Type B pancreatic cell (in vitro differentiated cells): ENCODE results near the gene FLRT2. TPM values are rescaled to one million over a fixed set of nuclear protein-coding genes. Genes with fewer than 3 reads are reported as not detected.

Experiments
- DNase-seq: peaks from one replicate; pipeline ENCODE4 v3.0.0; 2021; ENCODE audit warnings: mixed read lengths; ENCODE audit not compliant: unreplicated experiment; ENCODE audit errors: extremely low spot score
- H3K27ac Mint-ChIP-seq: 2 replicates; pipeline ENCODE4 v1.8.0; 2021; ENCODE audit warnings: mild to moderate bottlenecking, mixed read lengths
- H3K27me3 Mint-ChIP-seq: 2 replicates; pipeline ENCODE4 v1.8.0; 2021; ENCODE audit warnings: mixed read lengths
- H3K36me3 Mint-ChIP-seq: 2 replicates; pipeline ENCODE4 v1.8.0; 2021; ENCODE audit warnings: mixed read lengths
- H3K4me1 Mint-ChIP-seq: one replicate; pipeline ENCODE4 v1.8.0; 2021; ENCODE audit warnings: mixed read lengths; ENCODE audit not compliant: unreplicated experiment
- H3K4me3 Mint-ChIP-seq: 2 replicates; pipeline ENCODE4 v1.8.0; 2021; ENCODE audit warnings: mild to moderate bottlenecking, mixed read lengths
- H3K9me3 Mint-ChIP-seq: 2 replicates; pipeline ENCODE4 v1.8.0; 2021; ENCODE audit warnings: mixed read lengths
- CTCF ChIP-seq: fragments of 200-600 bp; sonication (generic); conservative IDR thresholded peaks from 2 replicates; pipeline ENCODE4 v1.5.0; 2021; ENCODE audit warnings: antibody characterized with exemption, mild to moderate bottlenecking
- total RNA-seq: library from RNA; stranded (reverse); gene quantifications from 2 replicates; pipeline ENCODE4 v1.2.1, GENCODE V29; 2021; ENCODE audit warnings: low replicate concordance

Gene FLRT2
- total RNA-seq, 1 donor from 2014 or later, result 127 TPM

- no peak for DNase-seq
- Mint-ChIP-seq H3K27ac (no peak overlapping the region), H3K4me3 (peak overlapping the region; percentile 30), H3K27me3 (peaks cover 37% of the 10 kb centered on the region), H3K4me1 (peaks cover 15% of the 10 kb centered on the region), H3K36me3 (peaks cover 21% of the 10 kb centered on the region), H3K9me3 (no peaks in the 10 kb centered on the region)
- no peak for TF ChIP-seq CTCF
Measured at GRCh38 chr14:85538636-85539035, 8.7 kb downstream of the FLRT2 start.

DNA sequence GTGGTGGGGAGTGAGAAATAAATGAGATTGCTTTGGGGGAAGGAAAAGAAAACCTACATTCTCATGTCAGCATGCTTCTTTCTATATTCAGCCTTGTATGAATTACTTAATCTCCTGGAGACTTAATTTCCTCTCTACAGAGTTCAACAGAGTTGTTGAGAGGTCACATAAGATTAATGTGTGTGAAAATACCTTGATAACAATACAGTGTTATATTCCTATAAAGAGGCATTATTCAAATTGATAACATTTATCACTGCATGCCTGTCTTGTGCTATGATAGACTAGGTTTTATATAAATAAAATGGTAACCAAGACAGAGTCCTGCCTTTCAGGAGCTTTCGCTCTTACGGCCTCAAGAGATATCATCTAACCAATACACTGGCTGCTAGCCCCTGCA, 9.6 kb downstream of the FLRT2 start:
- peaks cover 28% of the 10 kb centered on the region for H3K36me3 Mint-ChIP-seq
- H3K9me3 Mint-ChIP-seq, result no peaks in the 10 kb centered on the region
- no peak for TF ChIP-seq CTCF
- H3K27ac Mint-ChIP-seq, result no peak overlapping the region
- no peak for DNase-seq
- no peak overlapping the region for H3K4me3 Mint-ChIP-seq
- peaks cover 33% of the 10 kb centered on the region for H3K27me3 Mint-ChIP-seq
- H3K4me1 Mint-ChIP-seq, result peaks cover 15% of the 10 kb centered on the region

GRCh38 chr14:85542623-85543022, 12.7 kb downstream of the FLRT2 start:
- Mint-ChIP-seq H3K9me3 (no peaks in the 10 kb centered on the region), H3K36me3 (peaks cover 47% of the 10 kb centered on the region), H3K27ac (no peak overlapping the region), H3K27me3 (peaks cover 12% of the 10 kb centered on the region), H3K4me3 (no peak overlapping the region), H3K4me1 (peaks cover 21% of the 10 kb centered on the region)
- TF ChIP-seq CTCF, result no peak
- DNase-seq, result no peak

DNA sequence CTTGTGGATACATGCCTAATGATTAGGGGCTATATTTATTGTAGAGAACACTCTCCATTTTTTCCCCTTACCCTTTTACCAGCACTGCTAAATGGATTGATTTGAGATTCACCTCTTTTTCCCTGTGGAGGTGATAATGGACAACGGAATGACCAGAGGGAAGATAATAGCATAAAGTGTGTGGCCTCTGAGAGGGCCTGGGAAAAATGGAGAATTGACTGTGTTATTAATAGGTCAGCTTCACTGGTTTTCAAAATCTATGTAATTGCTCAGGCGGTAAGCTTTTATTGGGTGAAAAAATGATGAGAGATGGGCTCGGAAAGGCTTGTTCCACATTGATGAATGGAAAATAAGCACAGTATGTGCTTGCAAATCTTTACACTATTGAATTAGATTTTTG, 15.8 kb downstream of the FLRT2 start:
- H3K36me3 Mint-ChIP-seq, result peaks cover 60% of the 10 kb centered on the region

DNA sequence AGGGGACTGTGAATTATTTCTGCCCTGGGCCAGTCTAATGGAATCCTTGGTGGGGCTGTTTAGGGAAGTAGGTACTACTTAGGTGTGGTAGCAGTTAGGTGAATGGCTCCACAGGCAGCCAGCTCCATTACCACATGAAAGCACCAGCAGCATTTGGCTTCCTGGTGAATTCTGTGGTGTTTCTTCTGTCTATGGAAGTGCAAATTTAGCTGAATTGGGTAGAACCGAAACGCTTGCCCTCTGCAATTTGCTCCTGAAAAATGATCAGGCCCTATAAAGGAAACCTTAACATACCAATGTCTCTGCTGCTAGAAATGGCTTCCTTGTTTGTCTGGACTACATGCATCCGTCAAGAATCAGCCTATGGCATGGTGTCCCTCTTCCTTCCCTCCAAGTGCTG, 16.4 kb downstream of the FLRT2 start:
- peaks cover 6% of the 10 kb centered on the region for H3K4me1 Mint-ChIP-seq
- no peak for DNase-seq
- H3K27me3 Mint-ChIP-seq, result peaks cover 5% of the 10 kb centered on the region
- no peak overlapping the region for H3K4me3 Mint-ChIP-seq
- H3K27ac Mint-ChIP-seq, result no peak overlapping the region
- TF ChIP-seq CTCF, result no peak
- peaks cover 56% of the 10 kb centered on the region for H3K36me3 Mint-ChIP-seq
- H3K9me3 Mint-ChIP-seq, result no peaks in the 10 kb centered on the region

More for the DNA sequence above, 15.8 kb downstream of the FLRT2 start:
- no peak for TF ChIP-seq CTCF
- DNase-seq, result no peak
- no peaks in the 10 kb centered on the region for H3K9me3 Mint-ChIP-seq
- H3K4me3 Mint-ChIP-seq, result no peak overlapping the region
- H3K4me1 Mint-ChIP-seq, result peaks cover 6% of the 10 kb centered on the region
- no peak overlapping the region for H3K27ac Mint-ChIP-seq
- H3K27me3 Mint-ChIP-seq, result peaks cover 6% of the 10 kb centered on the region

DNA sequence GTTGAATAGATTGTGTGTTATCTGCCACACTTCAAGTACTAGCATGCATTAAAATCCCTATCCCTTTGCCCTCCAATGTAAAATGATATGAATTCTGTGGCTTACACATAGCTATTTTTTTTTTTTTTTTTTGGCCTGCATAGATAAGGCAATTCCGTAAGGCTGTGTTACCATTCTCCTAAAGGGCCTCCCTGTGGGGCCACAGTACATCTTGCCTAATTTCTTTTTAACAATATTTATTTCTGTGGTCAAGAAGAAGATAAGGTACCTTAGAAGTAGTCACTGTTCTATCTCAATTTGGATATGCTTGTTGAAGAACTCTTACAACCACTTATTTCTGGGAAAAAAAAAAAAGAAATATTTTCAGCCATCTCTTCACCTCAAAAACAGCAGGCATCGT, 19.8 kb downstream of the FLRT2 start:
- Mint-ChIP-seq H3K27ac (no peak overlapping the region), H3K36me3 (peaks cover 57% of the 10 kb centered on the region)
- no peak for TF ChIP-seq CTCF

More for the DNA sequence above, 19.8 kb downstream of the FLRT2 start:
- Mint-ChIP-seq H3K27me3 (no peaks in the 10 kb centered on the region), H3K4me3 (no peak overlapping the region), H3K4me1 (peaks cover 6% of the 10 kb centered on the region), H3K9me3 (no peaks in the 10 kb centered on the region)
- DNase-seq, result no peak
